NCI-H1092 treated with DMSO at 0.1 percent for 48 hours (cell line): ENCODE results near the gene RIT2.

ENCODE experiments used
- DNase-seq: peaks from one replicate; lab custom pipeline; 2025; lab: John Stamatoyannopoulos, UW

The RIT2 gene

DNA sequence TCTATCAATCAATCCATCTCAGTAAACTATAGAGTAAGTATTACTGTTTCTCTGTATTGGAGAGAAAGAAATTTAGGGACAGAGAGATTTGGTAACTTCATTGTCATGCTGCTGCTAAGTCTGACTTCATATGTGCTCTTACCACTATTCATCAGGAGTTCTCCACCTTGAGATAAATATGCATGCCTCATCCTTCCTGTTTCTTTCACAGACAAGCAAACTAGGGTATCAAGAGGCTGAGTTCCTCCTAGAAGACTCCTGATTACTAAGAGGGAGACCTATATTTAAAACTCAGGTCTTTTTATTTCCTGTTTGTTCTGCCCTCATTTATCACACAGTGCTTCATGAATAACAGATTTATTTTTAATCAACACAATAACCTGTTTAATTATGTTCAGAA is 34.1 kb downstream of the RIT2 start:
- no peak for DNase-seq

DNA sequence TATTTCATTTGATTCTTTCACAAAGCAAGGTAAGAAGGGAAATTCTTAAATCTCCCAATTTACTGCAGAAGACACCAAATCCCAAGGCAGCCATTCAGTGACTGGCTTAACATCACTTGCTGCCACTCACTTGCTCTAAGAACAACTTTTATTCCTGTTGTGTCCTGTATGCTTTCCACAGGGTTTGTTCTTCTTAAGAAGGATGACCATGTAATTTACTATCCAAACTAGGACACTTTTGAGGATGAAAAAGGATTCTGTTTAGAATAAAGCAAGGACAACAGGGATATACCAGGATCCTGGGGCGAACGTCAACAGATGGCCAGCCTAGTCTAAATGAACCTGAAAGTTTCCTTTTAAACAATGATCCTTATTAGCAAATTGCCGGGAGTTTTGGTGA is 34.8 kb downstream of the RIT2 start:
- DNase-seq, result no peak

DNA sequence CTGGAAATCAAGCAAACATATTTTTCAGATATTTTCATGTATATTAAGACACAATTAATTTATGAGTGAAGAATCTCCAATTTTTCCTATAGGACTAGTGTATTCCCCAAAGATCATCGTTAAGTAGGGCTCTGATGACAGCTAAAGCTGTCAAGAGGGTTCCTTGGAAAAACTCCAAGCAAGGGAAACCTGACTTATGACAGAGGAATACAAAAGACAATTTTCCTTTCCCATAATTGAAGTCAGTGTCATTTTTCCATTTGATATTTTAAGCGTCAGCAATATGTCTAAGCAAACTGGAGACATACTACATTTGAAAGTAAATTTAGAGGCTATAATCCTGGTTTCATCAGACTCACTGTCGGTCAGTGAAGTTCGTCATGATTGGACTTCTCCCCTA is 36.1 kb downstream of the RIT2 start:
- DNase-seq, result peak; percentile 29

DNA sequence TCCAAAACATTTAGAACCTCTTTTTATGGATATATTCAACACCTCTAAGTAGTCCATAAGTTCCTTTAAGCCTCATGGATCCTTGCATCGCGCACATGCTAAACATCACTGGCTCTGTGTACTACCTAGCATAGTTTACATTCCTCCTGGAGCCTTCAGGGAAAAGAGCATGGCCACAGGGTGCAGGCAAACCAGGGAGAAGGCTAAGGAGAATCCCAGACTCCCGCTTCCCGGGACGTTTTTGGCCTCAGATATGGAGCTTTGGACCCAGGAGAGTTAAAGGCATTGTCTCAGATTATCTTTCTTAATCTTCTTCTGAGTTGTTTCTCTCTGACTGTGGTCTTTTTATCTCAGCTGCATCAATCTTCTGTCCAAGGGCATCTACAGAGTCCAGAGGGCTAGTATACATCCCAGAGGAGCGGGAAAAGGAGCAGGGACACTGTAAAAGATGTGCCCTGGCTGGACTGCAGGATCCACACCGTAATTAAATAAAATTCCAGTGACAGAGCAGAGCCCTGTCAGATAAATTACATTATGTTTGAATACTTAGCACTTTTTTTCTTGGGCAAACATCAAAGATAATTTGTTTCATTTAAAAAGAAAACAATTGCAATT is 36.9 kb downstream of the RIT2 start:
- no peak for DNase-seq

DNA sequence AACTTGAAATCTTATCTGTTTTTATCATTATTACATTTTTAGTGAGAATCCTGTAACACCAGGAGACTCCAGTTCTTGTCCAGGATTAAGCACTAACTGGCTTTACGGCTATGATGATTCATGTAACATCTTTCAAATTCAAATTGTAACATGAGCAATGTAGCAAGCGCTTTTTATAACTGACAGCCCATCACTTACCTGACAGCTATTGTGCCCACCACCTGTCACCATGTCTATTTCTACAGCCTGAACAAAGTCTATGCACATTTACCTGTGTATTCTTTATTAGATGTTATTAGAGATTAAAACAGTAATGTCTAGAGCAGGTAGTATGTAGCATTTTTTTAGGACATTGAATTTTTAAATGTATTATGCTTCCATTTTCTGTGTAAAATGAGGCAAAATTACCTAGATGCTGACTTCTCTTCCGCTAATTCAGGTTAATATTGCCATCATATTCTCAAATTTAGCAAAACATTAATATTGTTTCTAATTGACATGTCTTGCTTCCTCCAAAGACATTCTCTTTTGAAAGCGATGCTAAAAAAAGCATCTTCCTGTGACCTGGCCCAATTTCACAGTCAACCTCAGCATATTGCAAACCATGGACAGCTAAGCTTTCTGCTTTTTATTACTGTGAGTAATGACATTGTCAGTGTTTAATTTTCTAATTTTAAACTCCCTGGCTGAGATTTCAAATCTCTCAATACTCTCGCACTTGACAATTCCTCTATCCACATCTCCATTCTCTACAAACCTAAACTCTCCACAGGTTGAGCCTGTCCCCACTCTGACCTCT is 37.8 kb downstream of the RIT2 start:
- no peak for DNase-seq

DNA sequence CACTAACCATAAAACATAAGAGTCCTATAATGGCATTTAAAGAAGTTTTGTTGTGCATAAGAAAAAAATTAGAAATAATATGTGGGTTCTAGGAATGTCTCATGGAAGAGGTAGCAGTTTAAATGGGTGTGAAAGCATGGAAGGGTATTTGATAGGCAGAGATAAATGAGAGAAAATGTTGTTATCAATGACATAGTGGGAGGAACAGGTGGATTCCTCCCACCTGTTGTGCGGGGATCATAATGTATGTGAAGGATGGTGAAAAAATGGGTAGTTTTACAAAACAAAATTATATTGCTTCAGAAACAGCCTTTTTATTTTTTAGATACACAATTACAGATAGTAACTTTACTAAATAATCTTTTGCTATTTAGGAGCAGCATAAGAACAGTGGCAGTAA is 41.7 kb downstream of the RIT2 start:
- no peak for DNase-seq

DNA sequence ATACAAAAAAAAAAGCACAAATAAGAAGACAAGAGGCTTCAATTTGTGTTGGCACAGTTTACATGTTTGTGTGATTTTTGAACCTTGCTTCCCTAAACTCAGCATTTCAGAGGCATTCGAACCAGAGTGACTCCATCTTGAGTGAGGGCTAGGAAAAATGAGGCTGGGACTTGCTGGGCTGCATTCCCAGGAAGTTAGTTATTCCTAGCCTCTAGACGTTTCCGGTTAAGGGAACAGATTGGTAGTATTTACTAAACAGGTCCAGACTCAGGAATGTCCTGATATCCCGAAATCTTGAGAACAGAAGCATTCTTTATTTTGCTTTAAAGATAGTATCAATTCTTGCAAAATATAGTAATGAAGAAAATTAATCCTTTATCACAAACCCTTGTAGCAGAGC is 46.7 kb downstream of the RIT2 start:
- no peak for DNase-seq

DNA sequence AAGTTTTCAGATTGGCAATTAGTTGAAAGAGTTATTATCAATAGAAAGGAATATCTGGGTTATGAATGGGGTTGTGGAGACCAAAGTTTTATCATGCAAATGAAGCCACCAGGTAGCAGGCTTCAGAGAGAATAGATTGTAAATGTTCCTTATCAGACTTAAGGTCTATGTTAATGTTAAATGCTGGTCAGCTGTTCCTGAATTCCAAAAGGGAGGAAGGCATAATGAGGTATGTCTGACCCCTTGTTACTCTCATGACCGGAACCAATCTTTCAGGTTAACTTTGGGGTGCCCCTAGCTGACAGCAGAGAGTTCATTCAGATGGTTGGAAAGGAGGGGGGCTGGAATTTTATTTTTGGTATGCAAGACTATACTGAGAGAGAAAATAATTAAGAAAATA is 47.9 kb downstream of the RIT2 start:
- no peak for DNase-seq

DNA sequence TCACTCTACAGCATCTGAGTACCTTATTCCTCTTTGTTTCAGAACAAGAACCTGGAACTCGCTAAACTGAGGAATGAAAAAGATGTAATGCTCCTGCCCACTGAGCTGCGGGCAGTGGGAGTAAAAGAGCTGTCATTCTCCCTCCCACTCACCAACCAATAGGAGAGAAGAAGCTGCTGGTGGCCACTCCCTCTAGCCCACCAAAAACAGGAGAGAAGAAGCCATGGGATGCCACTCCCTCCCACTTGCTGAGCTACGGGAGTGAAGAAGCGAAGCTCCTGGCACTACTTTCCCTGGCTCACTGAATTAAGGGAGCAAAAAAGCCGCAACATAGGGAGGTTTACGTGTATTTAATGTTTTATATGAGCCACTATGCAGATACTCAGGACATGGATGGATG is 53.7 kb downstream of the RIT2 start:
- no peak for DNase-seq

DNA sequence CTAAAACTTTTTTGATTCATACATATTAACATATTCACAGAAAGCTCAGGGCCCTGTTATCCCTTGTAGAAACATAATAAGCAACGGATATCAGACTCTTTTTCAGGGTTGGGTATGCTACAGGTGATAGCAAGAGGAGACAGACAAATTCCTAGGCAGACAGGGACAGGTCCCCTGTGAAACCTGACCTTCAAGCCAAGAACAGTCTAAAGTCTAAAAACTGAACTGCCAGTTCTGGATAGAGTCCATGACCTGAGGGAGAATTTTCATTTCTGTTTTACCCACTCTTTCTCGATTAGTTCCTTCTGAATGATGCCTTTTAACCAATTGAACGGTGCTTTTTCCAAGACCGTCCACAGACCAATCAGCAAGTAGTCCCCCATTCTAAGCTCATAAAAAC is 54.2 kb downstream of the RIT2 start:
- DNase-seq, result no peak

DNA sequence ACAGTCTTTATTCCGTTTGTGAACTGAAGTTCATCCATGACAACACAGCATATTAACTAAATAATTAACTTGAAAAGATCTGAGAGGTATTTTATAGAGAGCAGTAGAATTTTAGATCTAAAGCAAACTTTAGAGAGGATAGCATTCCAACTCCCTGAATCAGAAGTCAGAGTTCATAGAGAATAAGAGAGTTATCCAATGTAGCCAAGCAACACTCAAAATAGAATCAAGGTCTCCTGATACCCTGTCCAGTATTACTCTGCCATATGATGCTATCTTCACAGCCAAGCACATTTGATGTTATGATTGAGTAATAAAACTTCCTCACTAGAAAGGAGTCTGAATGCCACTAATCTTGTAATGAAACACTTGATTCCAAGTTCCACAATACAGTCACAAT is 55.5 kb downstream of the RIT2 start:
- no peak for DNase-seq

DNA sequence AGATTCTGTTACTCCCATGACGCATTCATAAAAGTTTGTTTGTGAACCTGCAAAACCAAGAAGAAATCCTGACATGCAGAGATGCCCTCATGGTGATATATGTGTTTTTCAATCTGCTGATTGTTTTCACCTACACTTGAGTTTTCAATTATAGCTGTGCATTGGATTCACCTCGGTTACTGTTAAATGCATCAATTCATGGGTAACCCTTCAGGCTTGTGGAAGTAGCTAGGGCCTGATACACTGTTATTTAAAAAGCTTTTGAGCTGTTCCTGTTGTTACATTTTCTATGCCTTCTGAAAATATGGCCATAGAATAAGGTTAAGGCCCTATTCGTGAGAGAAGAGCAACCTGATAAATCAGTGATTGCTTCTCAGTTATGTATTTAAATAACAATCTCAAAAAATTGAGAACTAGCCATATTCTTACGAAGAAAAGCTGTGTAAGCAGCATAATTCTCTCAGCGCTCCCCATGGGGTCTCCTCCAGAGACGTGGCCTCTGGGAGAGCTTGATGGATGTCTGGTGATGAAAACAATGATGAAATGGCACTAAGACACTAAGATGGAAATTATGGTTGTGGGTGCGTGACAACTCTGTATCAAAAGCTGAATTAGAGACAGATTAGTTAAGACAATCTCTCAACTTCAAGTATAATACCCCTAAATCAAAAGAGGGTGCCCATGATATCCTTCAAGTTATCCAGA is 60.5 kb downstream of the RIT2 start:
- no peak for DNase-seq

DNA sequence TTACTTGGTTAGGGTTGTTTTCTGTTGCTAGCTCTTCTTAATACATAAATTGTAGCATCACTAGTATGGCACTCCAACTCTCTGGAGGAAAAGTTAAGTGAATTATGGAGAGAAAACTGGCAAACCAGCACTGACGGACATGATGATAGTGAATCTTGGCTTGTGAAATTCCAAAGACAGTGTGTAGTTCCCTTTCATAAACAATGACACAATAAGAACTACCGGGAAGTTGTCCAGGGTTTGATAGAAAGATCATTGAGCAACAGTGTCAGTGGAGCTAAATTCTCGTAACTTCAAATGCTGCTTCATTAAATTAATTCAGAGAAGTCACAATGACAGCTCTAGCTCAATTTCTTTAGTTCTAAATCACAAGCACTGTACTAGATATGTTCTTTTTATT is 66.5 kb downstream of the RIT2 start:
- DNase-seq, result no peak

DNA sequence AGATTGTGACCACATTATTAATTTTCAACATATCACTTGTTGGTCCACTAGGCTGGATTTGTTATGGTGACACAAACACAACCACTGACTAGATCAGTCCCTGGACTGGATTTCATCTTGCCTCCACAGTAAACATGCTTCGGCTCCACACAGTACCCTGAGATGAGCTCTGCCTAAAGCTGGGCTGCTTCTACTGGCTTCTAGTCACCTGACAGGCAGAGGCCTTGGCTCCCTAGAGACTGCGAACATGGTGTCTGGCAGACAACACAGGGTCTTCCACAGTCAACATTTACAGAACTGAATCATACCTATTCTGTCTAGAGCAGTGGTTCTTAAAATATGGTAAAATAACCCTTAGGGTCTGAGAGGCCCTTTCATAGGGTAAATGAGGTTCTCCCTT is 69.2 kb downstream of the RIT2 start:
- DNase-seq, result no peak

DNA sequence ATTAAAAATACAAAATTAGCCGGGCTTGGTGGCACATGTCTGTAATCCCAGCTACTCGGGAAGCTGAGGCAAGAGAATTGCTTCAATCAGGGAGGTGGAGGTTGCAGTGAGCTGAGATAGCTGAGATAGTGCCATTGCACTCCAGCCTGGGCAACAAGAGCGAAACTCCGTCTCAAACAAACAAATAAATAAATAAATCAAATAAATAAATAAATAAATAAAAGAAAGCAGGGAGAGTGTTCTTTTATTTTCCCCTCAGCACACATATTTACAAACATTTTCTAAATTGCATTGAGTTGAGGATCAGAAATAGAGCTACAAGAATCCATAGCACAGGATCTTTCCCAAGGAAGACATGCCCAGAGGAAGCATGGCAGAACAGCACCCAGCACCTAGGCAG is 71.9 kb downstream of the RIT2 start:
- DNase-seq, result no peak

DNA sequence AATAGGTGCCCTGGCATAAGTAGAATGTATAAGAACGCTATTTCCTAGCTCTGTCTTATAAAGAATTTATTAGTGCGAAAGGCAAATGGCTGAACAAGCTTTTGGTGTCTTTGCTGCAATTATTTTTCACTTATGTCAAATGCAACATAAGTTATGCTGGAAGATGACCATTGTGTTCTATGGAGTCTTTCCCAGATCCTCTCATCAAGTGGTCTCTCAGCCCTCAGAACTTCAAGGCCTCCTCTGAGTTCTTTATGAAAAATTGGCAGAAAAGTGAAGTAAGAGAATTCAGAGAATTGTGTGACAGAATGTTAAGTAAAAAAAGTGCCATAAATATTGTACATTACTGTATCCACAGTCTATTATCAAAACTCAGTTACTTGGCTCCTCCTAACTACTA is 75.2 kb downstream of the RIT2 start:
- no peak for DNase-seq

DNA sequence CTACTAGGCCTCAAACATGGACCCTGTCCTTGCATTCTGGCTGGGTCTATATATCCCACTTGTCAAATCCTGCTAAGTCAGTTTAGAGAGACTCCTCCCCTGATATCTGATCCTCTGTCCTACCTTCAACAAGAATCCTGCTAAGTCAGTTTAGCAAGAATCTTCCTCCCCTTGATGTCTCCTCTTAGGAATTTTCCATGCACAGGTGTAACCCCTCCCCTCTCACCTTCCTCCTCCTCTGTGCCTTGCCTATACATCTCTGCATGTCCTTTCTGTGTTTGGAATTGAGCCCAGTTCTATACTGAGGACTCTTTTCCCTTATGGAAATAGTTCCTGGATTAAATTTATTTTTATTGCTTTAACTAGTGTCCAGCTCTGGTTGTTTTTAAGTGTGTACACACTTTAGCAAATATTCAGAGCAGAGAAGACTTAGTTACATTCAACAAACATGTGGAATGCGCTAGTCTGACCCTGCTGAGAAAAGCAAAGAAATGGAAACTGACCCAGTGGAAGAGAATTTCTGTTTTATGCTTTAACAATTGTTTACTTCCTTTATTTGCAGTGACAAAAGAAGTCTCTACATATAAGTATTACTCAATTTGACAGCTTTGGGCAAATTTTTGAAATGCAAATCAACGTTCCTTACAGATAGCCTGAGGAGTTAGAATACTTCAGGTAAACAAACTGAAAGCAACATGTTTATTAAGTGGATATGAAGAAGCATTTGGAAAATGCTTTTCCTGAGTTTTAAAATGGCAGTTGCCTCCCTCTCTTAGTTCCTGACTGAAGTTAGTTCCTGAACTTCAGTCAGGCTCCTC is 80.6 kb downstream of the RIT2 start:
- DNase-seq, result no peak

DNA sequence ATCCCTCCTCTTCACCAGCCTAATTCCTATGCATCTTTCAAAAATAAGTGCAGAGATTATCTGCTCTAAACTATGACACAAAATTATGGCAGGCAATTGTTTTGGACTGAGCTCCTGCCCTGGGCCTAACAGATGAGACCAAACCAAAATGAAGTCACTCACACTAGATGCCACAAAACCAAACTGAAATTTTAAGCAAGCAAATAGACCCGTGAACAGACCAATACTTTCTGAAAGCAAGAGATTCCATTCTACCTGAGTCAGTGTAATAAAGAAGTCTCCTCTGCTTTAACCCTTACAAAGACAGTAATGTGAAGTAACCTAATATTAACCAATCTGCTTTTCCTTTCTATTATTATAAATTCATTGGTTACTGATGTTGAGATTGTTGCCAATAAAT is 84.3 kb downstream of the RIT2 start:
- no peak for DNase-seq

DNA sequence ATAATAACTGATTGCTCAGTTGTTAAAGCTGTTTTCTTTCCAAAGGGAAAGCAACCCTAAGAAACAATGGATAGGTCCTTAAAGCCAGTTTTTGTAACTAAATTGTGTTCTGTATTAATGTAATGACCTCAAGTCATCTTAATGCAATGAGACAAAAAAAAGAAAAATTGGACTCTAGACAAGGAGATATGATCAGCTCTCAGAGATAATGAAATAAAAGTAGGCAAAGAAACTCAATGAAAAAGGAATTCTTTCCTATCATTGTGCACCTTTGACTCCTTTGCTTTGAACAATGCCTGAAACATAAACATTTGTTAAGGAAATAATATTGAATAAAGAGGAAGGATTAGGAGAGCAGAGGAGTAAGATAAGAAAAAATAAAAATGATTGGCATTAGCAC is 86.1 kb downstream of the RIT2 start:
- DNase-seq, result no peak

DNA sequence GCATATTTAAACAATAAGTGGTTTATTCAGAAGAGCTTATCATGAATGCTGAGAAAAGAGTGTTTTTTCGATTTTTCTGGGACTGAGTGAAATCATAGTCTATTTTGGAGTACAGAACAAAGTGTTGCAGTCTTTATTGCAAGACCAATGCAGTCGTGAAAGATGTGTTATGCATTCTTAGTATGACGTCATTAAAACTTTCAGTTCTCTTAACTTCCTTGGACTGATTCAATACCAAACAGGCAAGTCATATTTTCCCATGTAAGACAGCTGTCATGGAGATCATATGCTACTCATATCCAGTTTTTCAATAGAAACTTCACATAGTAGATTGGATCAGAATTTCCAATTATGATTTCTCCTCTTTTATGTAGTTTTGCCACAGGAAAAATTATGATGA is 92.6 kb downstream of the RIT2 start:
- DNase-seq, result no peak

DNA sequence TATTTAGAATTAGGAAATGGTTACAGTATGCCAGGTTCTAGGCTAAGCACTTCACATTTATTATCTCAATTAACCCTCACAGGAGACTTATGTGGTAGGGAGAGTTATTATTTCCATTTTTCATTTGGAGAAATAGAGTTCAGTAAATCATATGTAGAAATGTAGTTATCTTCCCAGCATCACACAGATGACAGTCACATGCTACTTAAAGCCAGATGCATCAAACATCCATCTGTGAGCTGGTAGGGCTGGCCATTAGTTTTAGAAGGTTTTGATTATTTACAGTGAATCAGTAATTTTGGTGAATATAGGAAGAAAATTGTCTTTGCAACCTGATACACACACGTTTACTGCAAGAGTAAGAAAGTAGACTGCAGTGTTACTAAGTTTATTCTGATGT is 97.9 kb downstream of the RIT2 start:
- no peak for DNase-seq

DNA sequence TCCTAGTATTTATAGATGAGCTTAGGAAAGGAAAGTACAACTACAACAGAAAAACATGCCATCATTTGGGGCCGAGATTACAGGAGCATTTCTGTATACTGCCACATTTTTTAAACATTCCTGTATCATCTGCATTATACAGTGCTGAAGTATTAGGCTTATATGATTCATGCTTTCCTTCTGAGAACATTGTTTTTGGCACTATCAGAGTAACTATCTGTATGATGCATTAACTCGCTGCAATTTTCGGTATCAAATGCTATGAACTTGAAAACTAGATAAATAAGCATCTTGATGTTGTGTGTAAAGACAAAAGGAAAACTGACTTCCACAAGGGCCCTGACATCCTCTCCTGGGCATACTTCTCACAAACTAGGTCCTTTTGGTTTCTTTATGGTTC is 102.0 kb downstream of the RIT2 start:
- DNase-seq, result no peak

DNA sequence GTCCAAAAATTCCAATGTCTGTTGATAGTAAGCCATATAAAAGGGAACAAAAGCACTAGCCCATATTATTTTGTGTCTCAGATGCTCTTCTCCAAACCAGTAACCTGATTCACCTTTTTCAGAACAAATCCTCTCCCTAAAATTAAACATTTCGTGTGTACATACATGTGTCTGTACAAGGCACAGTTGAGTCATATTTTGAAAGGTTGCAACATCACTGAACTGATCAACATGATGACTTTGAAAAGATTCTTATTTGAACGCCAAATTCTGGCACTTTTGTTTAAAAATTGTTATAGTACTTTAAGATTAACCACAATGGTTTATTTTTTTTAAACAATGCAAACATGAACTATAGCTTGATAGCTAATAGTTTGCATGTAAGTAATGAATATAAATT is 102.5 kb downstream of the RIT2 start:
- no peak for DNase-seq
